Progenitor cell of endocrine pancreas (in vitro differentiated cells): ENCODE measurements around the gene MYRIP. TPM values are rescaled to one million over a fixed set of nuclear protein-coding genes. Genes with fewer than 3 reads are reported as not detected.

Experiments used
- DNase-seq: peaks from one replicate; pipeline ENCODE4 v3.0.0; 2021; ENCODE audit warnings: low spot score; ENCODE audit not compliant: unreplicated experiment
- H3K27ac Mint-ChIP-seq: 2 replicates; pipeline ENCODE4 v1.8.0; 2021; ENCODE audit warnings: mild to moderate bottlenecking, moderate library complexity, mixed read lengths
- H3K27me3 Mint-ChIP-seq: 2 replicates; pipeline ENCODE4 v1.8.0; 2021; ENCODE audit warnings: mixed read lengths
- H3K36me3 Mint-ChIP-seq: 2 replicates; pipeline ENCODE4 v1.8.0; 2022; ENCODE audit warnings: mixed read lengths; ENCODE audit not compliant: insufficient read depth
- H3K4me1 Mint-ChIP-seq: 2 replicates; pipeline ENCODE4 v1.8.0; 2021; ENCODE audit warnings: low read depth, mixed read lengths
- H3K4me3 Mint-ChIP-seq: 2 replicates; pipeline ENCODE4 v1.8.0; 2021; ENCODE audit warnings: low read depth, mild to moderate bottlenecking, moderate library complexity, mixed read lengths
- H3K9me3 Mint-ChIP-seq: 2 replicates; pipeline ENCODE4 v1.8.0; 2021; ENCODE audit warnings: low read depth, mixed read lengths
- total RNA-seq: library from RNA; stranded (reverse); gene quantifications from 2 replicates; pipeline ENCODE4 v1.2.1, GENCODE V29; 2021
- TF ChIP-seq, protein P1 (sequence below): fragments of 200-600 bp; sonication (generic); IDR thresholded peaks from one replicate; pipeline ENCODE4 v1.5.0; 2021; ENCODE audit warnings: antibody characterized with exemption, mild to moderate bottlenecking; ENCODE audit not compliant: unreplicated experiment

MYRIP gene
- total RNA-seq, 1 donor from 2014 or later: 0.57 TPM

DNA sequence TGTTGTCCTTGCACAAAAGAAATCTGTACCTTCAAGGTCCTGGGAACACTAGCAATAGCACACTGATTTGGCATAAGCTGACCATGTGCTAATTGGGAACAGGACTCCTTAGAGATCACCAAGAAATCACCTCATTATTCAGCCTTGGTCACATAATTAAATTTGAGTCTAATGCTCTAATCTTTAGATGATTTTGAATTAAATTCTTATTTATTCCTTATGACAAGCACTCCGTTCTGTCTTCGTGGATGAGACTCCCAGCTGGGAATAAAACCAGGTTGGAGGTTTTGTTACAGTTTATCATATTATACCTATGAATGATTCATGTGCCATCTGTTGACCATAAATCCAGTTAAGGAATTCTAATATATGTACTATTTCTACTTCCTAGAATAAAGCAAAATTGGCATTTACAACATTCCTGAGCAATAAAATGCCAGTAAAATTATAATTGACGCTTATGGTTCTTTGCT, 162.2 kb downstream of the MYRIP start:
- no peak for DNase-seq
- Mint-ChIP-seq H3K27me3 (no peaks in the 10 kb centered on the region), H3K4me1 (no peaks in the 10 kb centered on the region), H3K9me3 (peaks cover 15% of the 10 kb centered on the region), H3K36me3 (no peaks in the 10 kb centered on the region), H3K4me3 (no peak overlapping the region), H3K27ac (no peak overlapping the region)
- TF ChIP-seq, protein P1, sequence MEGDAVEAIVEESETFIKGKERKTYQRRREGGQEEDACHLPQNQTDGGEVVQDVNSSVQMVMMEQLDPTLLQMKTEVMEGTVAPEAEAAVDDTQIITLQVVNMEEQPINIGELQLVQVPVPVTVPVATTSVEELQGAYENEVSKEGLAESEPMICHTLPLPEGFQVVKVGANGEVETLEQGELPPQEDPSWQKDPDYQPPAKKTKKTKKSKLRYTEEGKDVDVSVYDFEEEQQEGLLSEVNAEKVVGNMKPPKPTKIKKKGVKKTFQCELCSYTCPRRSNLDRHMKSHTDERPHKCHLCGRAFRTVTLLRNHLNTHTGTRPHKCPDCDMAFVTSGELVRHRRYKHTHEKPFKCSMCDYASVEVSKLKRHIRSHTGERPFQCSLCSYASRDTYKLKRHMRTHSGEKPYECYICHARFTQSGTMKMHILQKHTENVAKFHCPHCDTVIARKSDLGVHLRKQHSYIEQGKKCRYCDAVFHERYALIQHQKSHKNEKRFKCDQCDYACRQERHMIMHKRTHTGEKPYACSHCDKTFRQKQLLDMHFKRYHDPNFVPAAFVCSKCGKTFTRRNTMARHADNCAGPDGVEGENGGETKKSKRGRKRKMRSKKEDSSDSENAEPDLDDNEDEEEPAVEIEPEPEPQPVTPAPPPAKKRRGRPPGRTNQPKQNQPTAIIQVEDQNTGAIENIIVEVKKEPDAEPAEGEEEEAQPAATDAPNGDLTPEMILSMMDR: no peak

DNA sequence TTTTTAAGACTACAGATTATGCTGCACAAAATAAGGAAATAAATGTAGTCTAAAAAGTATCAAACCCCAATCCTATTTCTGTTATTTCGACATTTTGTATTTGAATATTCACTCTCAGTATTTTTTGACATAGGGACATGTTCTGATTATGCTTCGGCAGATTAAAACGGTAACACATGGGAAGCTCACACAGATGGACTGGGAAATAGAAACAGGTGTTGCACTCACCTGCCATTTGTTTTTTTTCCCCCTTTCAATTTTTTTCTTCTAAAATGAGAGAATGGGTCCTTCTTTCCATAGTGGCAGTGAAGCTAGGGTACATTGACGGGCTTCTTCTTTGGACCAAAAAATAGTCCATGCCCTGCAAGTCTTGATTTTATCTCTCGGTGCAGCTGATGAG, 163.1 kb downstream of the MYRIP start:
- Mint-ChIP-seq H3K36me3 (no peaks in the 10 kb centered on the region), H3K27me3 (no peaks in the 10 kb centered on the region), H3K9me3 (peaks cover 15% of the 10 kb centered on the region), H3K4me3 (no peak overlapping the region), H3K4me1 (no peaks in the 10 kb centered on the region), H3K27ac (no peak overlapping the region)
- DNase-seq: no peak
- TF ChIP-seq, protein P1: no peak

DNA sequence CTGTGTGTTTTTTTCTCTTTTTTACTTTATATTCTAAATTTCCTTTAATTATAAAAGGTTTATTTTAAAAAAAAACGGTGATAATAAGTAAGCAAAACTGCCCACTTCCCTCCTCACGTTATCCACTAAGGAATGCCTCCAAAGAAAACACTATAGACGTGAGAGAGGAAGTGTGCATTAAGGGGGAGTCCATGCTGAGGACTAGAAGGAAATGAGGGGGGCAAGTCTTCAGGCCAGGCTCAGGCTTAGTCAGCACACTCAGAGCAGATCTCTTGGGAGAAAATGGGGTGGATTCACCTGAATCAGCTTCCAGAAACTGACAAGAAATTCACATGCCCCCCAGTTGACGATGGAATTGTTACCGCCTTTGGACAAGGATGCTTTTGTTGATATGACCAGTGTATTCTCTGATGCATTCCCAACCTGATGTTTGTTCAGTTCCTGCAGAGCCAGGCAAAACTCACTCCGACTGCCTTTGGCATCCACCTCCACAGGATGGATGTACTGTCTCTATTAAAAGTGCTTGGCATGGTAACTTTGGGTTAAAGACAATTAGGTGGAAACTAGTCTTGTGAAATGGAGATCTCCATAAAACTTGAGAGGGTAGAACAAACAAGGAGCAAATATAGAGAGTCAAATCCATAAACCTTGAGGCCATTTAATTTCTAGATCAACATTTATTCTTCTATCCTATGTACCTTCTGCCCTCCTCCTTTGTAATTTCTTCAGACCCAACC, 167.8 kb downstream of the MYRIP start:
- TF ChIP-seq, protein P1: no peak
- Mint-ChIP-seq H3K27me3 (no peaks in the 10 kb centered on the region), H3K27ac (no peak overlapping the region), H3K4me3 (no peak overlapping the region), H3K4me1 (peaks cover 4% of the 10 kb centered on the region), H3K36me3 (no peaks in the 10 kb centered on the region), H3K9me3 (peaks cover 11% of the 10 kb centered on the region)
- no peak for DNase-seq

DNA sequence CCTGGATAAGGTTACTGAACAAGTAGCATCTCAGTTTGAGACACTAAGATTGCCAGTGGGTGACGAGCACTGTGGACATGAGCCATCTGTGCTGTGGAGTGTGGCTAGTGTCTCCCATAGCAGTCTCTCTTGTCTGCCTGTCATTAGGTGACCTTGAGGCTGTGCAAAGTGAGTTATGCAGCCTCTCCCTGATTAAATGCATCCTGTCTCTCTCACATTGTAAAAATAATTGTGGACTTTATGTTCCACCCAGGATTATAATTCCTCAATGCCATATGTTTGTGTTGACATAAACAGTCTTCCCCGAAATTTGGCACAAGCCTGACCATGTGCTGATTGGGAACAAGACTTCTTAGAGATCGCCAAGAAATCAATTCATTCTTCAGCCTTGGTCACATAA, 168.9 kb downstream of the MYRIP start:
- Mint-ChIP-seq H3K27me3 (no peaks in the 10 kb centered on the region), H3K4me3 (no peak overlapping the region), H3K36me3 (no peaks in the 10 kb centered on the region), H3K4me1 (peaks cover 10% of the 10 kb centered on the region), H3K9me3 (peaks cover 11% of the 10 kb centered on the region), H3K27ac (no peak overlapping the region)
- DNase-seq: no peak
- TF ChIP-seq, protein P1: no peak

DNA sequence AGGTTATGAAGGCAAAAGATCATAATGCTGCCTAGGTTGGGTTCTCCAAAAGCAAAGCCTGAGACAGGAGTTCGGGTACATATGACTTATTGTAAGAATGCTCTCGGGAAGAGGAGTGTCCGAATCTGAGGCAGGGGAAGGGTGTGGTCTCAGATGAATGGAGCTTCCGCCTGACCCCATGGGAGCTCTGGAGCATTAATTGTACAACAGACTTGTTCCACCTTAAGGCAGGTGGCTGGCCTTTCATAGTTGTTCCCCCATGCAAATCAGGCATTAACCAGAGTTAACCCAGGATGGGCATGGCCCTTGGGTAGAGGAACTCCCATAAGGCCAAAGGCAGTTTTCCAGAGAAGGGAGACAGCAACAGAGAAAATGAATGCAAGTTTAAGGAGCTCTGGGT, 170.6 kb downstream of the MYRIP start:
- Mint-ChIP-seq H3K36me3 (no peaks in the 10 kb centered on the region), H3K27ac (no peak overlapping the region), H3K27me3 (no peaks in the 10 kb centered on the region), H3K9me3 (peaks cover under 1% of the 10 kb centered on the region), H3K4me3 (no peak overlapping the region), H3K4me1 (peaks cover 12% of the 10 kb centered on the region)
- DNase-seq: no peak
- TF ChIP-seq, protein P1: no peak
